GM19468 (cell line): ENCODE measurements around the gene HEXIM1.
A peak's percentile ranks its signal among the peaks of the same experiment; 100 is the strongest.

Source experiments
- ATAC-seq: cut with Tn5 transposase; IDR thresholded peaks from one replicate; pipeline ENCODE4 v1.9.1; 2021; ENCODE audit warnings: mild to moderate bottlenecking, moderate library complexity, moderate number of reproducible peaks; ENCODE audit not compliant: unreplicated experiment; ENCODE audit errors: extremely low read depth

Gene HEXIM1

GRCh38 chr17:45128331-45128730 is 19.9 kb upstream of the HEXIM1 start:
- no peak for ATAC-seq

GRCh38 chr17:45128989-45129388 is 19.3 kb upstream of the HEXIM1 start:
- ATAC-seq: no peak

DNA sequence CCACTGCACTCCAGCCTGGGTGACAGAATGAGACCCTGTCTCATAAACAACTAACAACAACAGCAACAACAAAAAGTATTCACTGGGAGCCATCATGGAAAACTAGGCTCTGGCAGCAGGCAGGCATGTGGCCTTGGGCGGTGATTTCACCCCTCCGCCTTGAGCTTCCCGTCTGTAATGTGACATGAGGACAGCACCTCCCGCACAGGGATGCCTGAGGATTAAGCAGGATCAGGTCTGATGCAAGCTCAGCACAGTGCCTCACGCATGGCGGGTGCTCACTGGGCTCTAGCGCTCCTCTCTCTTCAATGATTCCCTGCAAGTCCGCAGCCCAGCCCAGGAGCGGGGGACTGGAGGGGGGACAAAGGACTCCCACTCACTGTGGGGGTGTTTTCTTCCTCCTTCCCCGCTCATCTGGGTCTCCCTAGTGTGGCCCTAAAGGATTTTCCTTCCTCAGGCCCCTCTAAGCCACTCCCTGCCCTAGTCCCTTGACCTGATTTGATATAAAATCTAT is 18.8 kb upstream of the HEXIM1 start:
- ATAC-seq: no peak

DNA sequence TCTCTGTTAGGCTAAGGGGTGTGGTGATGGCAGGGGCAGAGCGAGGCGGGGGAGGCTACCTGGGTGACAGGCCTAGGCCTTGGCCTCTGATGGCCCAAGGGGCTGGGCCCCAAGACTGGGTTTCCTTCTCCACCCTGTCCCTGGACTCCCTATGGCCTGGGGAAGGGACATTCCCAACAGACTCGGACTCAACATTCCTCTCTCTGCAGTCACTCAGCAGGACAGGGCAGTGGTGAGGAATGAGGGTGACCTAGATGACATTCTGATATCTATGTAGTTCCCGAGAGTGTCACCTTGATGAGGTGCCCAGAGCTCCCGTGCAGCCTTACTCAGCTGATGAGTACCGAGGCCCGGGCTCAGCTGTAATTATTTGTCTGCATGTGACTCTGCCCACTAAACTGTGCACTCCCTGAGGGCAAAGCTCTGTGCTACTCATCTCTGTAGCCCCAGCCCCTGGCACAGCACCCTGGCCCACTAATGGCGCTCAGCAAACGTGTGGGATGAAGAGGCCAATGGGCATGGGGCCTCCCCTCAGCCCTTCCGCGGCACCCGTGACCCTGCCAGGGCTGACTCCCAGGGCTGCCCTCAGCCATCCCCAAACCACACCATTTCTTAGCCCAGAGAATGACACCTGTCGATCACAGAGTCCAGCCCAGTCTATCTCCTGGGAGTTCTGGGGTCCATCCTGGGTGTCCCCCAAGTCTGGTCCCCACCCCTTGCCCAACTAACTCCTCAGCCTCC is 18.2 kb upstream of the HEXIM1 start:
- ATAC-seq: no peak

- no peak for ATAC-seq
These were observed 17.3 kb upstream of the HEXIM1 start for GRCh38 chr17:45130681-45131615.

DNA sequence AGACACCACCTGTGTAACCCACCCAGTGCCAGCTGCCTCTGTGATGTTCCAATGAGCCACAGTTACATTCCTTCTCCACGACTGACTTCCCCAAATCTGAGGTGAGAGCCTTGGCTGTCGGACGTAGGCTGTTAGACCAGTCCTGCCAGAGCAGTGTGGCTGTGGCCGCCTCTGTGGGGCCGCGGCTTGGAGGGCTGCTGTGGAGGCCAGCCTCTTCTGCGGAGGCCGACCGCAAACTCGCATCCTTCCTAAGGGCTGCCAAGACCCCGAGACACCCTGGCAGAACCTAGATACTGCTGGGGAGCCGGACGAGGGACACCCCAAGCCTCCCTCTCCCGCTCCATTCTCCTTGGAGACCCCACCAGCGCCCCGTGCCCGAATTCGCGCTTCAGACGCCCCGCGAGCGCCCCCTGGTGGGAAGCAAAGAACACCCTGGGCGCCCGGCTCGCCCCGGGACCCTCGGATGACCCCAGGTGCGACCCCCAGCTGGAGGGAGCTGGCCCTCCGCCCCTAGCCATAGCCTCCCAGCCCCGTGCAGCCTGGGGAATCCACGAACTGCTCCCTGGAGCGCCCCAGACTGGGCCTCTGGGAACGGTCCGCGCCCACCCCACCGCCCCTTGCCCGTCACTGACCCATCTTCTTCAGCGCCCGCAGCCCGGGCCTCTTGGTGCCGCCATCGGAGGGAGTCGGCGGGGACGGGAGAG is 16.5 kb upstream of the HEXIM1 start:
- ATAC-seq: no peak

DNA sequence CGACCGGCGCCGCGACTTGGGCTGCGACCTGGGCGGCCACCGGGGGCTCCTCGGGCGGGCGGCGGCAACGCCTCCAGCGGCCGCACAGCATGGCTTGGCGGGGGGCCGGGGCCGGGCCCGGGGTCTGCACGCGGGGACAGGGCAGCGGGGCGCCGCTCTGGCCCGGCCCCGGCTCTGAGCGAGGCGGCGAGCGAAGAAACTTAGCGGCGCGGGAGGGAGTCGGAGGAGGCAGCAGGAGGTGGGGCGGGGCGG is 16.0 kb upstream of the HEXIM1 start, which contains the start of gene PLCD3:
Gene PLCD3 (minus strand): TSS at position 196 of the 252 bp plus-strand sequence. CDS start 105 bp downstream, at position 91.
- no peak for ATAC-seq

DNA sequence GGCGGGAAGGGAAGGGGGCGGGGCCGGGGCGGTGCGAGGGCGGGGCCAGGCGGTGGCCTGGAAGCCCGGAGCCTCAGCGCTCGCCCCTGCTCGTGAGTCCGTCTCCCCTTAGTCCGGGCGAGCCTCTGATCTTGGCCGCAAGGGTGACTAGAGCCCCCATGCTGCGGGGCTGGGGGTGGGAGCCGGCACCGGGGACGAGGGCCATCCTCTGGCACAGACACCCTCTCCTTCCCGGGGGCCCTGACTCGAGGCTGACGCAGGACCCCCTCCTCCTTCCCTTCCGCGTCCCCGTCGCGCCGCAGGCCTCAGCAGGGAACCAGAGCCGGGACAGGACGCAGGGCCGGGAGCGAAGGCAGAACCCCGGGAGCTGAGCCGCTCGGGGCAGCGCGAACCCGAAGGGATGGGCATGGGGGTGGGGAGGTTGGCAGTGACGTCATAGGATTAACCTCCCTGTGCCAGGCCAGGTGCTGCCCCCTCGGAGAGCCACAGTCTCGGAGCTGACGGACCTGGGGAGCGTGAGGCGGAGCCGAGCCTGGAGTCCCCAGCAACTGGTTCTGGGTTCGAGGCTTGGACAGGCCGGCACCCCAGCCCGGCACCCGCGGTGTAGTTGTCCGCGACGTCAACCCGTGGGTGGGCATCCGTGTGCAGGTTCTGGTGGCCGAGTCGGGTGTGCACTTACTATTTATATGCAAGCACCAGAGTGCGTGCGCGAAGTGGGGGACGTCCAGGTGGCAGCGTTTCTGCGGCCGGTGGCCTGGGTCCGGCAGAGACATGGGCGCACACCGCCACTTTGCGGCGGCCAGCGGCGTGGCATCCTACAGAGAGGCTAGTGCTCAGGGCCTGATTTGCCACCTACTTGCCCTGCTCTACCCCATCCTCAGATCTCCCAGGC is 15.5 kb upstream of the HEXIM1 start:
- ATAC-seq: no peak

DNA sequence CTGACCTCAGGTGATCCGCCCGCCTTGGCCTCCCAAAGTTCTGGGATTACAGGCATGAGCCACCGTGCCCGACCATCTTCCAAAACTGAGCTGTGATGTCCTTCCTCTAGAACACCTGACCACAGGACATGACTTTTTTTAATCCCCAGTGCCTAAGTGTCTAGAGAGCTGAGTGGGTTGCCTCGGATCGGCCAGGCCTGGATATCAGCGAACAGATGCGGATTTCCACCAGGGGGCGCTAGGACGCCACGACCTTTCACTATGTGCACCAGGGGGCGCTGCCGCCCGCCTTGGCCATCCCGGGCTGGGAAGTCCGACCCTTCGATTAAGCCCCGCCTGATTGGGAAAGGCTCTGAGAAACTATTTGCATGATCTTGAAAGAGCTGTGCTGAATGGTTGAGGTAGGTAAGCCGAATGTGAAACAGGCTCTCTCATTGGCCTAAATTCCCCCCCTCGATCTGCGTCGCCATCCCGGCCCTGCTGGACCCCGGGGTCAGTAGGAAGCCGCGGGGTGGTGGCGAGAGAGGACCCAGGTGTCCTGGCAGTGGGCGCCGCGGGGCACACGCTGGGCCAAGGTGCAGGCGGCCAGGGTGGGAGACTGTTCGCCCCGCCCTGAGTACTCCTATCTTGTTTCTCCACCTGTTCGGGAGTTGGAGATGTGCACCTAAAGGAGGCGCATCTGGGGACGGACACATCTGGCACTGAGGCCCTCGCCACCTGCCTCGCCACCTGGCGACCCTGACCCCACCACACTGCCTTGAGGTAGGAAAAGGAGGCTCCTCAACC is 12.9 kb upstream of the HEXIM1 start, which contains the start of gene ACBD4:
Gene ACBD4 (plus strand): TSS at position 496 of the 786 bp plus-strand sequence. CDS start 458 bp downstream, outside the sequence.
- peak; percentile 43 for ATAC-seq

DNA sequence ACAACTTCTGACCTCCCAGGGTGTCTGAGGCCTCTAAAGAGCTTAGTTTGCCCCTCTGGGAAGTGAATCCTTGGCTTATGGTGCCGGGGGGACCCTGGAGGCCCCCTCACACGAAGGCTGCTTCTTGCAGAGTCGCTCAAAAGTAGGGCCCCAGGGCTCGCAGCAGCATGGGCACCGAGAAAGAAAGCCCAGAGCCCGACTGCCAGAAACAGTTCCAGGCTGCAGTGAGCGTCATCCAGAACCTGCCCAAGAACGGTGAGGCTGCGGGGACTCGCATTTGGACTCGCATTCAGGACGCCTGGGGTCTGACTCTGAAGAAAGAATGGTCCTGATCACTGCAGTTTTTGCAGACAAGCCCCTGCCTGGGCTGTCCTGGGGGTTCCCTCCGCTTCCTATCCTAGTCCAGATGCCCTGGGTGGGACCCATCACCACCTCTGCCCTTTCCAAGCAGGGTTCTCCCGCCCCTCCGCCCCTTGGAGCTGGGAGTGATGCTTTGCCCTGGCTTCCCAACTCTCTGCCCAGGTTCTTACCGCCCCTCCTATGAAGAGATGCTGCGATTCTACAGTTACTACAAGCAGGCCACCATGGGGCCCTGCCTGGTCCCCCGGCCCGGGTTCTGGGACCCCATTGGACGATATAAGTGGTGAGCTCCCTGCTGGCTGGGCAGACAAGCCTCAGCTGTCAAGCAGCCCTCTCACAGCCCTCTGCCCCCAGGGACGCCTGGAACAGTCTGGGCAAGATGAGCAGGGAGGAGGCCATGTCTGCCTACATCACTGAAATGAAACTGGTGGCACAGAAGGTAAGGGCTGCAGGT is 12.1 kb upstream of the HEXIM1 start:
- ATAC-seq: no peak

- ATAC-seq: no peak
These were observed 11.3 kb upstream of the HEXIM1 start for GRCh38 chr17:45136846-45137560.

- ATAC-seq: no peak
These were observed 10.5 kb upstream of the HEXIM1 start for GRCh38 chr17:45137561-45138305.

DNA sequence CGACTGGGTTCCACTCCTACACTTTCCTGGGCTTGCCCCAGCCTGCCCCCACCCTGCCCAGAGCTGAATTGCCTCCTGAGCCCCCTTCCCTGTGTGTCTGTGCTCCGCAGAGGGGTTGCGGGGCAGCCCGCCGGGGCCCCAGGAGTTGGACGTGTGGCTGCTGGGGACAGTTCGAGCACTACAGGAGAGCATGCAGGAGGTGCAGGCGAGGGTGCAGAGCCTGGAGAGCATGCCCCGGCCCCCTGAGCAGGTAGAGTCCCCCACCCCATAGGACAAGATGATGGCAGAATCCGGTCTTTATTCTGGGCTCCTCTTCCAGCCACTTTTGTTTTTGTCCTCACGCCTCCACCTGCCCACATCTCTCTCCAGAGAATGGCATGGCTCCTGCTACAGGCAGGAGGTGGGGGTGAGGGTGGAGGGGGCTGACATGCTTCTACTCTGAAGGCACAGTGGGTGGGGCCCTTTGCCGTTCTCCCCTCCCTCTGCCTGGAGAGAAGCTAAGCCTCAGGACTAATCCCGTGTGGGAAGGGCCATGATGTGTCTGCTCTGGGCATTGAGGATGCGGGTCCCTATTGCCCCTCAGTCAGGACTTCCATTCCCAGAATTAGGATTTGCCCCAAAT is 9.3 kb upstream of the HEXIM1 start:
- ATAC-seq: no peak

GRCh38 chr17:45139533-45139920 is 8.7 kb upstream of the HEXIM1 start:
- no peak for ATAC-seq

DNA sequence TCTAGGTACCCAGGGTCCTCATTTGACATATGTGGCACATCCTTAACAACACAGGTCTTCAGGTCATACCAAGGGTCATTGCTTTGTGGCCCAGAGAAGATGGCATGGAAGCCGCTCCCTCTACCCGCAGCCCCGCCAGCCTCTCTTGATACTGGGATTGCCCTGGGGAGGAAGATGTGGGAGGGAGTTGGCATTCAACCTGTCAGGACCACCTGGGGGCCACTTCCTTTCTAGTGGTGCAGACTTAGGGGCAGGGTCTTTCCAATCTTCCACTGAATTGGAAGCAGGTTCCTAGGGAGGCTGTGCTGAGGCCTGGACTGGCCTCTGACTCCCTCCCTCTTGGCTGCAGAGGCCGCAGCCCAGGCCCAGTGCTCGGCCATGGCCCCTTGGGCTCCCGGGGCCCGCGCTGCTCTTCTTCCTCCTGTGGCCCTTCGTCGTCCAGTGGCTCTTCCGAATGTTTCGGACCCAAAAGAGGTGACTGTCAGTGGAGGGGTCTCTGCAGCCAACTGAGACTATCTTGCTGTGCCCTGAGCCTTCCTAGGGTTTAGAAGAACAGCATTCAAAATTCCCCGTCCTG is 5.1 kb upstream of the HEXIM1 start:
- ATAC-seq: no peak

DNA sequence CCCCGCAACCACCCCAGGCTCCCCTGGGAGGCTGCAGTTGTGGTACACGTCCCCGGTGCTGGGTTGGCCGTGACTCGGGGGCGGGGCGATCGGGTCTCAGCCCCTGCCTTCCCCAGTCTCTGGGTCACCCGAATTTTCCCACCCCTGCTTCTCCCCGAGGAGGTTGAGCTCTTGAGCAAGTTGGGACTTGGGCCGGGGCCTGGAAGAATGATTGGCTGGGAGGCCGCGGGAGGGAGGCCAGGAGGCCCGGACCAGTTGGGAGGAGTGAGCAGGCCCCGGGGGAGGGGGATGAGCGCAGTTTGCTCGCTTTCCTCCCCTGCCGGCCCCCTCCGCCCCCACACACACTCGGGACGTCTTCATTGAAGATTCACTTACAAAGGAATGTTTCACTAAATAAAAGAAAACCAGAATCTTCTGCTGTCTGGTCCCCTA is 4.5 kb upstream of the HEXIM1 start:
- ATAC-seq: no peak
